GM18519 (cell line): ENCODE results near the gene B3GNT4.
"Not testable (repeated sequence)": the region's sequence is repeated elsewhere in the genome, so short reads cannot be mapped to it uniquely, and the experiment has no call there.

Experiments used
- ATAC-seq: cut with Tn5 transposase; IDR thresholded peaks from one replicate; pipeline ENCODE4 v1.9.1; 2021; ENCODE audit warnings: mild to moderate bottlenecking, moderate library complexity; ENCODE audit not compliant: unreplicated experiment, low FRiP score

B3GNT4 gene

DNA sequence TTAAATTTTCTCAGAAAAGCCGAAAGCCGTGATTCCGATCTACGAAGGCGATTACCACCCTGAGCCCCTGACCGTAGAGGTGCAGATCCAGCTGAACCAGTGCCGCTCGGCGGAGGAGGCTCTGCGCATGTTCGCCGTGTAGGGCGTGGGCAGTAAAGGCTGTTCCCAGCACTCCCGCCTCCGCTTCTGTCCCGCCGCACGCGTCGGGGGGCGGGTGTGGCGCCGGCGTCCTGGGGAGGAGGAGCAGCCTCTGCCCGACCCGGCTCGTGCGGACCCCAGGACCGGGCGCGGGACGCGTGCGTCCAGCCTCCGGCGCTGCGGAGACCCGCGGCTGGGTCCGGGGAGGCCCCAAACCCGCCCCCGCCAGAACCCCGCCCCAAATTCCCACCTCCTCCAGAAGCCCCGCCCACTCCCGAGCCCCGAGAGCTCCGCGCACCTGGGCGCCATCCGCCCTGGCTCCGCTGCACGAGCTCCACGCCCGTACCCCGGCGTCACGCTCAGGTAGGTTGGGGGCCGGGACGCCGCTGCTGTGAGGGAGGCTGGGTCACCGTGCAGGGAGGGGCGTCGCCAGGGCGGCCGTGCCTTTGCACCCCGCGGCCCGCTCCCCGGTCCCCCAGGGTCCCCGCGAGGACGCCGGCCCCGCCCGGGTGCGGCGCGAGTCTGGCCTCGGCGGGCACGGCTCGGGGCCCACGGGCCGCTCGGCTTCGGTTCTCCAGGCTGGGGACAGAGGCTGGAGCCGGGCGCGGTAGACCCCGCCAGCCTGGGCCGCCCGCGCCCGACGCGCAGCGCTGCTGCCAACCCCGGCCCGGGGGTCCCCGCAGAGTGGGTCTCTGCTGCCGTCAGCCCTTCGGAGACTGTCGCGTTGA, at the start of gene B3GNT4:
B3GNT4 (plus strand) TSS at position 409 of the 866 bp plus-strand sequence. CDS start 910 bp downstream, outside the sequence.
- ATAC-seq, result no peak

DNA sequence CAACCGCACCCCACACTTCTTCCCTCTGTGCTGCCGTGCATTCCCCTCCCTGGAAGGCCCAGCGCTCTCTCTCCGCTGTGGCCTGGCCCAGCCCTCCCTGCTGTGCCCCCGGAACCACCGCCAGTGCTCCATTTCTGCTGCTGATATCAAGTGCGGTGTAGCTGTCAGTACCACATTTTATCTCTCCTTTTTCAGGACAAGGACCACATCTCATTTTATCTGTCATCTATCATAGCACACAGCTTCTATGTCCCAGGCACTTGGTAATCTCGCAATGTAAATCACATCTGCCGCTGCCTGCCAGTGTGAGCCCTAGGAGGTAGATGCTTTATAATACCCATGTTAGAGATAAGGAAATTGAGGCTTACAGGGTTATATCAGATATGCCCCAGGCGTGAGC, 47.8 kb upstream of the B3GNT4 start:
- no peak for ATAC-seq

DNA sequence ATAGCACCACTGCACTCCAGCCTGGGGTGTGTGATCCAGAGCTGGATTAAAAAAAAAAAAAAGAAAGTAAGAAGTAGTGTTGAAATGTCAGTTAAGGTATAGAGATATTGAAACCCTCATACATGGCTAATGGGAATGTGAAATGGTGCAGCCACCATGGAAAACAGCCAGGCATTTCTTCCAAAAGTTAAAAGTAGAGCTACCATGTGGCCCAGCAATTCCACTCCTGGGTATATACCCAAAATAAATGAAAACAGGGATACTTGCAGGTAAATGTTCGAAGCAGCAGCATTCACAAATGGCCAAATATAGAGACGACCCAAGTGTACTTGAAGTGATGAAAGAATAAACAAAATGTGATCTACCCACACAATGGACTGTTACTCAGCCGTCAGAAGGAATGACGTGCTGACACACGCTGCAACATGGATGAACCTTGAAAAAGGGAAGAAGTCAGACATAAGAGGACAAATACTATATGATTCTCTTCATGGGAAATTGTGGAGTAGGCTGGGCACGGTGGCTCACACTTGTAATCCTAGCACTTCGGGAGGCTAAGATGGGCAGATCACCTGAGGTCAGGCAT, 44.7 kb upstream of the B3GNT4 start:
- ATAC-seq, result no peak

GRCh38 chr12:122159882-122160281, 43.6 kb upstream of the B3GNT4 start:
- ATAC-seq, result no peak

DNA sequence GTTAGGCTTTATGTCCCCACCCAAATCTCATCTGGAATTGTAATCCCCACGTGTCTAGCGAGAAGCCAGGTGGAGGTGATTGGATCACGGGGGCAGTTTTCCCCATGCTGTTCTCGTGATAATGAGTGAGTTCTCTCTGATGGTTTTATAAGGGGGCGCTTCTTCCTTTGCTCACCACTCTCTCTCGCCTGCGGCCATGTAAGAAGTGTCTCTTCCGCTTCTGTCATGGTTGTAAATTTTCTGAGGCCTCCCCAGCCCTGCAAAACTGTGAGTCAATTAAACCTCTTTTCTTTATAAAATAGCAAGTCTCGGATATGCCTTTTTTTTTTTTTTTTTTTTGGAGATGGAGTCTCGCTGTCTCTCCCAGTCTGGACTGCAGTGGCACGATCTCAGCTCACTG, 42.7 kb upstream of the B3GNT4 start:
- ATAC-seq, result no peak

DNA sequence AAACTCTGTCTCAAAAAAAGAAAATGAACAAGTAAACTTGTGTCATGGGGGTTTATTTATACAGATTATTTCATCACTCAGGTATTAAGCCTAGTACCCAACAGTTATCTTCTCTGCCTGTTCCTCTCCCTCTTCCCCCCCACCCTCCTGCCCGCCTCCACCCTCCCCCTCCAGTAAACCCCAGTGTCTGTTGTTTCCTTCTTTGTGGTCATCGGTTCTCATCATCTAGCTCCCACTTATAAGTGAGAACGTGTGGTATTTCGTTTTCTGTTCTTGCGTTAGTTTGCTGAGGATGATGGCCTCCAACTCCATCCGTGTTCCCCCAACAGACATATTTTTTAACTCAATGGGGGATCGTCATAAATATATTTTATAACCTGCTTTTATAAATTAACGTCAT, 41.8 kb upstream of the B3GNT4 start:
- no peak for ATAC-seq

GRCh38 chr12:122162976-122163375, 40.5 kb upstream of the B3GNT4 start:
- ATAC-seq, result no peak

DNA sequence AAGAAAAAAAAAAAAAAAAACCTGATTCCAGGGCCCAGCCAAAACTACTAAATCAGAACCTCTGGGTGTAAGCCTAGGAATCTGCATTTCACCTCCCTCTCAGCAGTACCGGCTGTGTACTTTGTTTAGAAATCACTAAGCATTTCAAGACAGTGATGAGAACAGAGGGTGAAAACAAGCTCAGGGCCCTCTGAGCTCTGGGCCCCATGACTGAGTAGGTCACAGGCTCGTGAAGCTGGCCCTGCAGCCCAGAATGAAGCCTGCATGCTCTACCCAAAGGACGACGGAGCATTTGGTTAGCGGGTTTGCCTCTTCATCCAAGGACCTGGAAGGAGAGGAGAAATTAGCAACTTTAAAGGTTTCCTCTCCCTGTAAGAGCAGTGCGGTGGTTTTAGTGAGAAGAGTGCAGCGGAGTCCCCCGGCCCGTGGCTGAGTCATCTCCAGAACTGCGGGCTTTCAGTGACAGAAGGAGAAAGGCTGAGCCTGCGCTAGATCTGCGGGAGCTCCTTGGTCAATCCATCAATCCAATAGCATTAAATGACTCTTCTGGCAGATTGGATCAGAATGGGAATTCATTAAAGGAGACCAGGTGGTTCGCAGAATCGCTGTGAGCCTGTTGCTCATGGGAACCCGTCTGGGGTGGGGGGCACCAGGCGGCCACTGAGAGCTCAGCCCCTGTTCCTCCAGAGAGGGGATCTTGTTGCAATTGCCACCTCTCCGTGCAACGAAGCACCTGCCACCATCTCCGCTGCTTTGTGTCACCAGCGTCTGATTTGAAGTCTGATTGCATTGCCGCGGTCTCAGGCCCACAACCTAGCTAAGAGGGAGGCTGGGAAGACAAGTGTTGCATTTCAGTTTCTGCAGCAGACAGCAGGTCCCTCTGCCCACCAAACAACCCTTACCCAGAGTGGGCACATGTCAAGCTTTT, 36.8 kb upstream of the B3GNT4 start:
- peak; percentile 46 for ATAC-seq

DNA sequence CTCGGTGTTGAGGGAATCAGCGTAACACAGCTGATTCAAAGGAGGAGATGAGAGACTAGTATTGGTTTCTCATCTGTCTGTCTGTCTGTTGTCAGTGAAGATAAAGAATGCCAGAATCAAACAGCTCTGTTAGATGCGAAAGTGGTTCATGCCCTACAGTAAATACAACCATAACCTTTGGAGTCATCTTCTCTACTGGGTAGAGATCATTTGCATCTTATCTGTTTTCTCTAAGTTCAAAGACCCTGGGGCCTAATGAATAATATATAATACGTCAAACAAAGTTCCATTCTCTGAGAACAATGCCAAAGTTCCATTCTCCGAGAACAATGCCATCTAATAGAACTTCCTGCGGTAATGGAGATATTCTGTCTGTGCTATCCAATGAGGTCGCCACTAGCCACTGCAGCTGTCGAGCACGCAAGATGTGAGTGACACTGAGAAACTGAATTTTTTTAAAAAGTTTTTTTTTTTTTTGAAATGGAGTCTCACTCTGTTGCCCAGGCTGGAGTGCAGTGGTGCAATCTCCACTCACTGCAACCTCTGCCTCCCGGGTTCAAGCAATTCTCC, 36.1 kb upstream of the B3GNT4 start:
- no peak for ATAC-seq

DNA sequence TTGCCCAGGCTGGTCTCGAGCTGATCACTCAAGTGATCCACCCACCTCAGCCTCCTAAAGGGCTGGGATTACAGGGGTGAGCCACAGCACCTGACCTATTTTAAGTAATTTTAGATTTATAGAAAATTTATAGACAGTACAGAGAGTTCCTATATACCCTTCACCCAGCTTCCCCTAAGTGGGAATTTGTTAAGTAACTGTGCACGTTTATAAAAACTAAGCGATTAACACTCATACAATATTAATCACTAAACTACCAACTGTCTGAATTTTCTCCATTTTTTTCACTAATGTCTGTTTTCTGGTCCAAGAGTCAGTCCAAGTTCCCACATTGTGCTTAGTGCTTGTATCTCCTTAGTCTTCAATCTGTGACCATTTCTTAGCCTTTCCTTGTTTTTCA, 35.0 kb upstream of the B3GNT4 start:
- no peak for ATAC-seq

DNA sequence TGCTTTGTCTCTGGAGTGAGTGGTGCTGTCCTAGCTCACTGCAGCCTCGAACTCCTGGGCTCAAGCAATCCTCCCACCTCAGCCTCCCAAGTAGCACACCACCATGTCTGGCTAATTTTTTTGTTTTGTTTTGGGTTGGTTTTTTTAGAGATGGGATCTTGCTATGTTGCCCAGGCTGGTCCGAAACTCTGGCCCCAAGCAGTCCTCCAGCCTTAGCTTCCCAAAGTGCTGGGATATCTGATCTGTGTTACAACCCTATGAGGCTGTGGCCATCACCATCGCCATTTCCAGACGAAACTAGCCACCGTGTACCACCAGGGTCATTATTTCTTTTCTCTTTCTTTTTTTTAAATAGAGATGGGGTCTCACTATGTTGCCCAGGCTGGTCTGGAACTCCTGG, 32.1 kb upstream of the B3GNT4 start:
- no peak for ATAC-seq

- no peak for ATAC-seq
Measured at GRCh38 chr12:122172262-122172939, 31.1 kb upstream of the B3GNT4 start.

- ATAC-seq, result no peak
Measured at GRCh38 chr12:122174155-122174845, 29.2 kb upstream of the B3GNT4 start, which contains the start of gene IL31. IL31 (minus strand) TSS chr12:122174221; CDS start chr12:122174172, 49 bp downstream.

DNA sequence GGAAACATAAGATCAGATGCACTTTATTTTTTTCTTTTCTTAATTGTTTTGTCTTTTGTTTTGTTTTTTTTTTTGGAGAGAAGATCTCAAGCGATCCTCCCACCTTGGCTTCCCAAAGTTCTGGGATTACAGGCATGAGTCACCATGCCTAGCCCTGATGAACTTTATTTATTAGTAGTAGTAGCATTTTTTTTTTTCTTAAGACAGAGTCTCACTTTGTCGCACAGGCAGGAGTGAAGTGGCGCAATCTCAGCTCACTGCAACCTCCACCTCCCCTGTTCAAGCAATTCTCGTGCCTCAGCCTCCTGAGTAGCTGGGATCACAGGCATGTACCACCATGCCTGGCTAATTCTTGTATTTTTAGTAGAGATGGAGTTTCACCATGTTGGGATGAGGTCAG, 27.0 kb upstream of the B3GNT4 start:
- ATAC-seq, result not testable (repeated sequence)

- no peak for ATAC-seq
Measured at GRCh38 chr12:122182887-122183587, 20.5 kb upstream of the B3GNT4 start, which contains the start of gene LRRC43. LRRC43 (plus strand) TSS chr12:122183123; CDS start chr12:122183145, 22 bp downstream.

DNA sequence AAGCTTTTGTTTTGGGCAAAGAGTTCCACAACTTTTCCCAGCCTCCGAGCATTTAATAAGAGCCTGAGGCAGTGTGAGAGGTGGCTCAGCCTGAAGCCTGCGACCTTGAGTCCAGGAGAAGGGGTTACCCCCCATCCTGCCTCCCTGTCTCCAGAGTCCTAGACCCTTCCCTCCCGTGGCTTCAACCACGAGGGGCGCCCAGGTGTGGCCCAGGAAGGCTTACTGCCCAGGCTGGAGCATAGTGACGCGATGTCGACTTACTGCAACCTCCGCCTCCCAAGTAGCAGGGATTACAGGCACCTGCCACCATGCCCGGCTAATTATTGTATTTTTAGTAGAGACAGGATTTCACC, 19.9 kb upstream of the B3GNT4 start:
- no peak for ATAC-seq

DNA sequence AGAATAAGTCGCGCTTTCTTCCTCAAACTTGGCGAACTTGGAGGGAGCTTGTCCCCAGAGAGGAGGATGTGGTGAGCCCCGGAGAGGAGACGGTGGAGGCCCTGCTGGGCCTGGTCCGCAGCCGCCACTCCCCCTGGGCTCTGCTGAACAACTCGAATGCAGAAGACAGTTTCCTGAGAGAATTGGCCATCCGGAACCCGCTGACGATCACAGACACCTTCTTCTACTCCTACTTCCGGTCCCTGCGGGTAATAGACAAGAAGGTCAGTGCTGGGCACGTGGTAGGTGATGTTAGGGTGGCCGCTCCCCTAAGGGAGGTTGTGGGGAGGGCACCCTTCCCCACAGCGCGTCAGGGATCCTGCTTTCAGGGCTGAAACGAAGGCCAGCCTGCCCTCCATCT, 19.0 kb upstream of the B3GNT4 start:
- no peak for ATAC-seq

DNA sequence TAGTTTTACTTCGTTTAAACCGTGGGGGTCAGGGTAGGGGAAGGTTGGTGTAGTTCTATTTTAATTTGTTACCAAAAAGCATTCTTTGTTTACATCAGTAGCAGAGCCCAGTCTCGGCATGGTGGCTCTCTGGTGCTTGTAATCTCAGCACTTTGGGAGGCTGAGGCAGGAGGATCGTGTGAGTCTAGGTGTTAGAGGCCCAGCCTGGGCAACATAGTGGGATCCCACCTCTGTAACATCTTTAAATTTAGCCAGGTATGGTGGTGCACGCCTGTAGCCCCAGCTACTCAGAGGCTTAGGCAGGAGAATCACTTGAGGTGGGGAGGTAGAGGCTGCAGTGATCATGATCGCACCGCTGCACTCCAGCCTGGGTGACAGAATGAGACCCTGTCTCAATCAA, 18.4 kb upstream of the B3GNT4 start:
- ATAC-seq, result no peak
